ENCODE results near the gene FSHR. TPM values are rescaled to one million over a fixed set of nuclear protein-coding genes. Genes with fewer than 3 reads are reported as not detected.

FSHR gene
- total and polyA plus RNA-seq, 4 experiments from 2014 or later: not detected

- no peak overlapping the region for H3K27ac Mint-ChIP-seq
- no peak overlapping the region for H3K4me3 Mint-ChIP-seq
- no peaks in the 10 kb centered on the region for H3K27me3 Mint-ChIP-seq
- H3K9me3 Mint-ChIP-seq: peaks cover 0 to 9% (median 0%) of the 10 kb centered on the region in 8 donors
- H3K36me3 Mint-ChIP-seq: no peaks in the 10 kb centered on the region
- no peaks in the 10 kb centered on the region for H3K4me1 ChIP-seq (ENCODE audit: insufficient read depth, low read length)
- intact Hi-C loops (cut with micrococcal nuclease): no loop called here
- POLR2A ChIA-PET (ENCODE audit: partially characterized antibody): no interaction called here
- no peak overlapping the region for H3K27ac ChIP-seq (ENCODE audit: low read depth, low read length)
- CTCF ChIA-PET (ENCODE audit: partially characterized antibody): no interaction called here
- no peaks in the 10 kb centered on the region for H3K36me3 ChIP-seq (ENCODE audit: insufficient read depth, low read length)
- no peak for DNase-seq
- H3K4me1 Mint-ChIP-seq: no peaks in the 10 kb centered on the region
- no peaks in the 10 kb centered on the region for H3K27me3 ChIP-seq (ENCODE audit: insufficient read depth, low read length)
- H3K4me3 ChIP-seq (ENCODE audit: low read length in 2 of 2): no peak overlapping the region
- no peaks in the 10 kb centered on the region for H3K9me3 ChIP-seq (ENCODE audit: control insufficient read depth in 1 of 2, low read length in 2 of 2)
Measured at GRCh38 chr2:49003201-49003600, 151.1 kb downstream of the FSHR start.

DNA sequence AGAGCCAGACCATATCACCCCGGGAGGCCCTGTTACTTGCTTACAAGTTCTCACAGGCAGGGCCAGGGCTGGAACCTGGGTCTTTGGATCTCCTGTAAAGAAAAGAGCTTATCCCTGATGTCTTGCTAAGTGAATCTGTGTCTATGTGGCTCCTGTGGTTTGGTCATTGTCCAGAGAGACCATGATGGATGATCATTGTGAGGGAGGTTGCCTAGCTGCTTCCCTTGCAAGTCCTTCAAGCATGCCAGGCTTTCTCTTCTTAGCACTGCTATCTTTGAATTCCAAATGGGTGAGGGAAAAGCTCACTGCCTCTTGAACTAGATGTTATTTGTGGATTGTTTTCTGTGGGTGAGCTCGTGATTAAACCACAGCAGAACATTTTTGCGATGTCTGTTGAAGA lies 151.6 kb downstream of the FSHR start:
- CTCF ChIA-PET (ENCODE audit: partially characterized antibody): no interaction called here
- Histone ChIP-seq H3K27me3 (ENCODE audit: insufficient read depth, low read length) (no peaks in the 10 kb centered on the region), H3K4me3 (ENCODE audit: low read length in 2 of 2) (no peak overlapping the region), H3K9me3 (ENCODE audit: control insufficient read depth in 1 of 2, low read length in 2 of 2) (no peaks in the 10 kb centered on the region), H3K27ac (ENCODE audit: low read depth, low read length) (no peak overlapping the region), H3K36me3 (ENCODE audit: insufficient read depth, low read length) (no peaks in the 10 kb centered on the region), H3K4me1 (ENCODE audit: insufficient read depth, low read length) (no peaks in the 10 kb centered on the region)
- H3K27me3 Mint-ChIP-seq: no peaks in the 10 kb centered on the region
- DNase-seq: no peak
- peaks cover 0 to 9% (median under 1%) of the 10 kb centered on the region in 8 donors for H3K9me3 Mint-ChIP-seq
- H3K4me3 Mint-ChIP-seq: no peak overlapping the region
- POLR2A ChIA-PET (ENCODE audit: partially characterized antibody): no interaction called here
- H3K27ac Mint-ChIP-seq: no peak overlapping the region
- H3K36me3 Mint-ChIP-seq: no peaks in the 10 kb centered on the region
- intact Hi-C loops (cut with micrococcal nuclease): no loop called here
- H3K4me1 Mint-ChIP-seq: no peaks in the 10 kb centered on the region

DNA sequence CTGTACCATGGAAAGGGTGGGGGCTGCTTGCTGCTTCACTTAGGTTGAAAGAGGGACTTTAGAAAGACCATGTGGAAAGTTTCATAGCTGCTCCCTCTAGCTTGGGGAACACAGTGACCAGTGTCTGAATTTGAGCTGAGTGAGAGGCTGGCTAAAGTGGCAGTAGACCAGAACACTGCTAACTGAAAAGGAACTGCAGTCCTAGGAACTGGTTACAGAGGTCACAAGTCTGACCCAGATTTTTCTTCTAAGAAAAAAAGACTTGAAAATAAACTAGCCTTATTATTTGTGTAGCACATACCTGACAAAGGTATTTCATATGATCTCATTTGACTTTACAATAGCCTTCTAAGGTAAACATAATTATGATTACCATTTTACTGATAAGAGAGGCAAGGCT lies 153.6 kb downstream of the FSHR start:
- intact Hi-C loops (cut with micrococcal nuclease): no loop called here
- Mint-ChIP-seq H3K9me3 (peaks cover 0 to 3% (median 0%) of the 10 kb centered on the region in 8 donors), H3K4me3 (no peak overlapping the region), H3K27ac (no peak overlapping the region), H3K4me1 (no peaks in the 10 kb centered on the region), H3K27me3 (no peaks in the 10 kb centered on the region), H3K36me3 (no peaks in the 10 kb centered on the region)
- H3K4me1 ChIP-seq (ENCODE audit: insufficient read depth, low read length): no peaks in the 10 kb centered on the region
- no peak overlapping the region for H3K4me3 ChIP-seq (ENCODE audit: low read length in 2 of 2)
- no peaks in the 10 kb centered on the region for H3K36me3 ChIP-seq (ENCODE audit: insufficient read depth, low read length)
- no peaks in the 10 kb centered on the region for H3K27me3 ChIP-seq (ENCODE audit: insufficient read depth, low read length)
- DNase-seq: no peak
- no peaks in the 10 kb centered on the region for H3K9me3 ChIP-seq (ENCODE audit: control insufficient read depth in 1 of 2, low read length in 2 of 2)
- ChIA-PET CTCF (ENCODE audit: partially characterized antibody) (no interaction called here), POLR2A (ENCODE audit: partially characterized antibody) (no interaction called here)
- H3K27ac ChIP-seq (ENCODE audit: low read depth, low read length): no peak overlapping the region

DNA sequence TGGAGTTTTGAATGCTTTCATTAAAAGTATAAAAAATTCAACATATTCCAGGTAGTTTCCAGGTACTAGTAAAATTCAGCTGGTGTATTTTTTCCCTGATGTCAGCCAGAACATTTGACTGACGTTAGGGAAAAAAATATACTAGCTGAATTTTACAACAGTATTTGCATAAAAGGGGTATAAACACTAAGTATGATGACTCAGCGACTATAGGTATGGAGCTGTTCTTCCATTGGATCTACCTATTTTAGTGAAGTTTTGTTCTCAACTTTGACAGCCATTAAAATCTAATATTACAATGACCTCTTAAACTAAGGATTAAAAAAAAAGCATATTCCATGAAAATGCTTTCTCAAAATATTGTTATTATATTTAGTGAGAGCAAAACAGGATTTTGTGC lies 155.9 kb downstream of the FSHR start:
- H3K36me3 Mint-ChIP-seq: no peaks in the 10 kb centered on the region
- H3K36me3 ChIP-seq (ENCODE audit: insufficient read depth, low read length): no peaks in the 10 kb centered on the region
- no peaks in the 10 kb centered on the region for H3K27me3 Mint-ChIP-seq
- no peak overlapping the region for H3K4me3 ChIP-seq (ENCODE audit: low read length in 2 of 2)
- intact Hi-C loops (cut with micrococcal nuclease): no loop called here
- peaks cover 0 to 3% (median 0%) of the 10 kb centered on the region in 8 donors for H3K9me3 Mint-ChIP-seq
- H3K27ac Mint-ChIP-seq: no peak overlapping the region
- no peaks in the 10 kb centered on the region for H3K4me1 Mint-ChIP-seq
- H3K27me3 ChIP-seq (ENCODE audit: insufficient read depth, low read length): no peaks in the 10 kb centered on the region
- no peak overlapping the region for H3K4me3 Mint-ChIP-seq
- ChIA-PET POLR2A (ENCODE audit: partially characterized antibody) (no interaction called here), CTCF (ENCODE audit: partially characterized antibody) (no interaction called here)
- DNase-seq: no peak
- no peak overlapping the region for H3K27ac ChIP-seq (ENCODE audit: low read depth, low read length)
- no peaks in the 10 kb centered on the region for H3K4me1 ChIP-seq (ENCODE audit: insufficient read depth, low read length)
- H3K9me3 ChIP-seq (ENCODE audit: control insufficient read depth in 1 of 2, low read length in 2 of 2): no peaks in the 10 kb centered on the region

DNA sequence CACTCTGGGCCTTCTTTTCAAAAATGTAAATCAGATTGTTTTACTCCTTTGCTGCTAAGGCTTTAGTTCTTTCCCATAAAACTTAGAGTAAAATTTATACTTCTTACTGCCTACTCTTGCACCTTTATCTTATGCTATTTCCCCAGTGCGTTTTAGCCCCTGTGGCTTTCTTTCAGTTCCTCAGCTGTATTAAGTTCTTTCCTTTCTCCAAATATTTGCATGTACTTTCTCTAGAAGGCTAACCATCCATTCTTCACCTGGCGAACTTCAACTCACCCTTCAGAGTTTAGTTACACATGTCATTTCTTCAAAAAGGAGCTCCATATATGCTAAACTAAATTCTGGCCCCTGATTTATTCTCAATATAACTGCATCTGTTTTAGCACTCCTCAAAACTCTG lies 160.7 kb downstream of the FSHR start:
- no peaks in the 10 kb centered on the region for H3K4me1 Mint-ChIP-seq
- ChIA-PET POLR2A (ENCODE audit: partially characterized antibody) (no interaction called here), CTCF (ENCODE audit: partially characterized antibody) (no interaction called here)
- H3K27me3 Mint-ChIP-seq: no peaks in the 10 kb centered on the region
- H3K27ac ChIP-seq (ENCODE audit: low read depth, low read length): no peak overlapping the region
- H3K4me3 Mint-ChIP-seq: no peak overlapping the region
- H3K9me3 ChIP-seq (ENCODE audit: control insufficient read depth in 1 of 2, low read length in 2 of 2): no peaks in the 10 kb centered on the region
- peaks cover 0 to 3% (median 0%) of the 10 kb centered on the region in 8 donors for H3K9me3 Mint-ChIP-seq
- H3K36me3 ChIP-seq (ENCODE audit: insufficient read depth, low read length): no peaks in the 10 kb centered on the region
- intact Hi-C loops (cut with micrococcal nuclease): no loop called here
- no peaks in the 10 kb centered on the region for H3K36me3 Mint-ChIP-seq
- no peak for DNase-seq
- H3K4me3 ChIP-seq (ENCODE audit: low read length in 2 of 2): no peak overlapping the region
- H3K4me1 ChIP-seq (ENCODE audit: insufficient read depth, low read length): no peaks in the 10 kb centered on the region
- H3K27ac Mint-ChIP-seq: no peak overlapping the region
- H3K27me3 ChIP-seq (ENCODE audit: insufficient read depth, low read length): no peaks in the 10 kb centered on the region

GRCh38 chr2:48991415-48992131 lies 162.7 kb downstream of the FSHR start:
- H3K4me1 ChIP-seq (ENCODE audit: insufficient read depth, low read length): no peaks in the 10 kb centered on the region
- no peaks in the 10 kb centered on the region for H3K36me3 ChIP-seq (ENCODE audit: insufficient read depth, low read length)
- intact Hi-C loops (cut with micrococcal nuclease): no loop called here
- no peaks in the 10 kb centered on the region for H3K9me3 ChIP-seq (ENCODE audit: control insufficient read depth in 1 of 2, low read length in 2 of 2)
- Mint-ChIP-seq H3K27ac (no peak overlapping the region), H3K36me3 (no peaks in the 10 kb centered on the region), H3K4me3 (no peak overlapping the region), H3K27me3 (no peaks in the 10 kb centered on the region), H3K9me3 (peaks cover 0 to 2% (median 0%) of the 10 kb centered on the region in 8 donors), H3K4me1 (no peaks in the 10 kb centered on the region)
- H3K27ac ChIP-seq (ENCODE audit: low read depth, low read length): no peak overlapping the region
- no peaks in the 10 kb centered on the region for H3K27me3 ChIP-seq (ENCODE audit: insufficient read depth, low read length)
- DNase-seq: no peak
- ChIA-PET POLR2A (ENCODE audit: partially characterized antibody) (no interaction called here), CTCF (ENCODE audit: partially characterized antibody) (no interaction called here)
- no peak overlapping the region for H3K4me3 ChIP-seq (ENCODE audit: low read length in 2 of 2)

DNA sequence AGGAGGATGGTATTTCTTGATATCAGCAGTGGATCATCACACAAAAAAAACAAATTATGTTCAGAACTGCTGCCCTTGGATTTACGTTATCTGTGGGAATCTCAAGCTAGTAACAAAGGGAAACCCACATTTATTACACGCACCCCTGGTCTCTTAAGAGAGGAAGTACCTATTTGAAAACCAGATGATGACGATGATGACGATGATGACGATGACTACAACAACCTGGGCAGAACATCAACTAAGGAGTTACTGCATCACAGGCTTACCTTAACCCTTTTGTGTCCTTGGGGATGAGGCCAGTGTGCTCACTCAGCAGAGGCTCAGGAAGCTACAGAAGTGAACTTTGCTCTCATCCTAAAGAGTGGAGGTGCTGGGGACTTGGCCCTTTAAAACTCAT lies 169.4 kb downstream of the FSHR start:
- H3K36me3 ChIP-seq (ENCODE audit: insufficient read depth, low read length): no peaks in the 10 kb centered on the region
- H3K27me3 ChIP-seq (ENCODE audit: insufficient read depth, low read length): no peaks in the 10 kb centered on the region
- POLR2A ChIA-PET (ENCODE audit: partially characterized antibody): no interaction called here
- H3K4me1 ChIP-seq (ENCODE audit: insufficient read depth, low read length): no peaks in the 10 kb centered on the region
- Mint-ChIP-seq H3K27ac (no peak overlapping the region), H3K36me3 (no peaks in the 10 kb centered on the region), H3K4me1 (no peaks in the 10 kb centered on the region), H3K4me3 (no peak overlapping the region), H3K9me3 (peaks cover 0 to 5% (median 0%) of the 10 kb centered on the region in 8 donors), H3K27me3 (no peaks in the 10 kb centered on the region)
- intact Hi-C loops (cut with micrococcal nuclease): no loop called here
- CTCF ChIA-PET (ENCODE audit: partially characterized antibody): no interaction called here
- H3K9me3 ChIP-seq (ENCODE audit: control insufficient read depth in 1 of 2, low read length in 2 of 2): no peaks in the 10 kb centered on the region
- H3K4me3 ChIP-seq (ENCODE audit: low read length in 2 of 2): no peak overlapping the region
- DNase-seq: no peak
- H3K27ac ChIP-seq (ENCODE audit: low read depth, low read length): no peak overlapping the region

GRCh38 chr2:48983551-48983950 lies 170.8 kb downstream of the FSHR start:
- H3K9me3 Mint-ChIP-seq: peaks cover 0 to 5% (median 0%) of the 10 kb centered on the region in 8 donors
- H3K4me3 ChIP-seq (ENCODE audit: low read length in 2 of 2): no peak overlapping the region
- no peak overlapping the region for H3K27ac Mint-ChIP-seq
- DNase-seq: no peak
- H3K4me3 Mint-ChIP-seq: no peak overlapping the region
- H3K36me3 Mint-ChIP-seq: no peaks in the 10 kb centered on the region
- H3K27me3 ChIP-seq (ENCODE audit: insufficient read depth, low read length): no peaks in the 10 kb centered on the region
- H3K27ac ChIP-seq (ENCODE audit: low read depth, low read length): no peak overlapping the region
- no peaks in the 10 kb centered on the region for H3K9me3 ChIP-seq (ENCODE audit: control insufficient read depth in 1 of 2, low read length in 2 of 2)
- H3K27me3 Mint-ChIP-seq: no peaks in the 10 kb centered on the region
- no peaks in the 10 kb centered on the region for H3K4me1 Mint-ChIP-seq
- intact Hi-C loops (cut with micrococcal nuclease): no loop called here
- no peaks in the 10 kb centered on the region for H3K4me1 ChIP-seq (ENCODE audit: insufficient read depth, low read length)
- ChIA-PET POLR2A (ENCODE audit: partially characterized antibody) (no interaction called here), CTCF (ENCODE audit: partially characterized antibody) (no interaction called here)
- H3K36me3 ChIP-seq (ENCODE audit: insufficient read depth, low read length): no peaks in the 10 kb centered on the region
